A549 (cell line): ENCODE results near the gene SYT5.

Experiments used
- FOSL2 ChIP-seq, 2 experiments: fragments of 450-650 bp in 1 of 2; fragments of >200 bp in 1 of 2; sonication (Bioruptor Twin) in 1 of 2; formaldehyde crosslinking; IDR thresholded peaks; 2 replicates each; pipeline versions ENCODE4 v1.5.0 to v1.6.1; 2016 to 2020; ENCODE audit warnings: mild to moderate bottlenecking in 1 of 2, moderate library complexity in 1 of 2
- PHF8 ChIP-seq: fragments of 200-600 bp; sonication (generic); IDR thresholded peaks from 2 replicates; pipeline ENCODE4 v1.6.1; 2016; ENCODE audit warnings: low read depth, mild to moderate bottlenecking, antibody characterized with exemption, moderate library complexity, borderline replicate concordance
- POLR2A ChIP-seq: IDR thresholded peaks from 2 replicates; pipeline ENCODE4 v1.6.1; 2012; ENCODE audit warnings: mild to moderate bottlenecking, low read length
- RCOR1 ChIP-seq: fragments of 150-350 bp; IDR thresholded peaks from 2 replicates; pipeline ENCODE4 v1.6.1; 2014; ENCODE audit warnings: antibody characterized with exemption, low read length, low read depth
- RFX5 ChIP-seq: fragments of 450-650 bp; IDR thresholded peaks from 2 replicates; pipeline ENCODE4 v1.7.1; 2014; ENCODE audit warnings: antibody characterized with exemption, mild to moderate bottlenecking, moderate library complexity
- SMC3 ChIP-seq: fragments of >200 bp; sonication (Bioruptor Twin); formaldehyde crosslinking; IDR thresholded peaks from 3 replicates; pipeline ENCODE4 v1.6.1; 2018; ENCODE audit warnings: inconsistent platforms
- TFCP2L1 ChIP-seq: fragments of 250-450 bp; sonication (Bioruptor Pico); IDR thresholded peaks from 2 replicates; pipeline ENCODE4 v1.5.0; 2021; ENCODE audit warnings: mild to moderate bottlenecking
- TF ChIP-seq, protein P1 (sequence below): fragments of >200 bp; sonication (Bioruptor Twin); formaldehyde crosslinking; IDR thresholded peaks from 3 replicates; pipeline ENCODE4 v1.6.1; 2016
- TF ChIP-seq, protein P2 (sequence below): fragments of 200-600 bp; sonication (generic); IDR thresholded peaks from 2 replicates; pipeline ENCODE4 v1.6.1; 2016; ENCODE audit warnings: antibody characterized with exemption, mild to moderate bottlenecking, moderate library complexity

DNA sequence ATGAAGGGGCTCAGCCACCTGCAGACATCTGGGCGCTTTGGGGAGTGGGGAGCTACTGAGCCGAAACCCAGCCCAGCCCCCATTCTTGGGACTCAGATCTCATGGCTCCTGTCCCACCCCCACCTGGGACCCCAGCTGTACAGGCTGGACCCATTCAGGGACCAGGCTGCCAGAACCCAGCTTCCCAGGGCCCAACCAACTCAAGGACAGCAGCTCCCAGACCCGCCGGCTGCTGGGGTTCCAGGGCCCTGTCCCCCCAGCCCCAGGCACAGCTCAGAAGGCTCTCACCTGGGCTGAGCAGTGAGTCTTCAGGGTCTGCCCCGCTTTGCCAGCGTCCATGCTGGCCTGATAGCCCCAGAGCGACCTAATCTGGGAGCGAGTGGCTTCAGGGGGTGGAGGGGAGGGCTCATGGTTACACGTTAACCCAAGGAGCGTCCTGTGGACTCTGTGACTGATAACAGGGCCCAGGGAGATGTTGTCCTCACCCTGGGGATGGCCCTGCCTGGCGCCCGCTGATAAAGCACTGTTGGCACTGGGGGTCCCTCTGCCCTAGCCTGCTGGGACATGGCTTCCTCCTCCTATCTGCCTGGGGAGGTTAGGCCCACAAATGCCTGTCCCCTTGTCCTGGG, 48.4 kb upstream of the SYT5 start, which contains the start of gene TMEM86B:
- TF ChIP-seq SMC3, result no peak
- TF ChIP-seq, protein P1, sequence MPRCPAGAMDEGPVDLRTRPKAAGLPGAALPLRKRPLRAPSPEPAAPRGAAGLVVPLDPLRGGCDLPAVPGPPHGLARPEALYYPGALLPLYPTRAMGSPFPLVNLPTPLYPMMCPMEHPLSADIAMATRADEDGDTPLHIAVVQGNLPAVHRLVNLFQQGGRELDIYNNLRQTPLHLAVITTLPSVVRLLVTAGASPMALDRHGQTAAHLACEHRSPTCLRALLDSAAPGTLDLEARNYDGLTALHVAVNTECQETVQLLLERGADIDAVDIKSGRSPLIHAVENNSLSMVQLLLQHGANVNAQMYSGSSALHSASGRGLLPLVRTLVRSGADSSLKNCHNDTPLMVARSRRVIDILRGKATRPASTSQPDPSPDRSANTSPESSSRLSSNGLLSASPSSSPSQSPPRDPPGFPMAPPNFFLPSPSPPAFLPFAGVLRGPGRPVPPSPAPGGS, result no peak
- TF ChIP-seq POLR2A, result no peak
- no peak for TF ChIP-seq RFX5
- TF ChIP-seq FOSL2 (IDR thresholded peaks at IDR 0.05), result no peak
- TF ChIP-seq FOSL2 (CRISPR knock-in tag; IDR thresholded peaks at IDR 0.05), result no peak
- no peak for TF ChIP-seq PHF8
- TF ChIP-seq, protein P2, sequence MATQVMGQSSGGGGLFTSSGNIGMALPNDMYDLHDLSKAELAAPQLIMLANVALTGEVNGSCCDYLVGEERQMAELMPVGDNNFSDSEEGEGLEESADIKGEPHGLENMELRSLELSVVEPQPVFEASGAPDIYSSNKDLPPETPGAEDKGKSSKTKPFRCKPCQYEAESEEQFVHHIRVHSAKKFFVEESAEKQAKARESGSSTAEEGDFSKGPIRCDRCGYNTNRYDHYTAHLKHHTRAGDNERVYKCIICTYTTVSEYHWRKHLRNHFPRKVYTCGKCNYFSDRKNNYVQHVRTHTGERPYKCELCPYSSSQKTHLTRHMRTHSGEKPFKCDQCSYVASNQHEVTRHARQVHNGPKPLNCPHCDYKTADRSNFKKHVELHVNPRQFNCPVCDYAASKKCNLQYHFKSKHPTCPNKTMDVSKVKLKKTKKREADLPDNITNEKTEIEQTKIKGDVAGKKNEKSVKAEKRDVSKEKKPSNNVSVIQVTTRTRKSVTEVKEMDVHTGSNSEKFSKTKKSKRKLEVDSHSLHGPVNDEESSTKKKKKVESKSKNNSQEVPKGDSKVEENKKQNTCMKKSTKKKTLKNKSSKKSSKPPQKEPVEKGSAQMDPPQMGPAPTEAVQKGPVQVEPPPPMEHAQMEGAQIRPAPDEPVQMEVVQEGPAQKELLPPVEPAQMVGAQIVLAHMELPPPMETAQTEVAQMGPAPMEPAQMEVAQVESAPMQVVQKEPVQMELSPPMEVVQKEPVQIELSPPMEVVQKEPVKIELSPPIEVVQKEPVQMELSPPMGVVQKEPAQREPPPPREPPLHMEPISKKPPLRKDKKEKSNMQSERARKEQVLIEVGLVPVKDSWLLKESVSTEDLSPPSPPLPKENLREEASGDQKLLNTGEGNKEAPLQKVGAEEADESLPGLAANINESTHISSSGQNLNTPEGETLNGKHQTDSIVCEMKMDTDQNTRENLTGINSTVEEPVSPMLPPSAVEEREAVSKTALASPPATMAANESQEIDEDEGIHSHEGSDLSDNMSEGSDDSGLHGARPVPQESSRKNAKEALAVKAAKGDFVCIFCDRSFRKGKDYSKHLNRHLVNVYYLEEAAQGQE, result no peak
- no peak for TF ChIP-seq RCOR1
- TF ChIP-seq TFCP2L1 (CRISPR knock-in tag), result no peak
